WTC11 (cell line): ENCODE results near the gene NR3C1.

Experiments used
- CTCF ChIP-seq: fragments of 200-600 bp; IDR thresholded peaks from 2 replicates; pipeline ENCODE4 v1.8.0; 2022; ENCODE audit warnings: antibody characterized with exemption
- TEAD4 ChIP-seq: sonication (generic); formaldehyde crosslinking; IDR thresholded peaks from 2 replicates; pipeline ENCODE4 v1.8.0; 2022; ENCODE audit warnings: mild to moderate bottlenecking, missing genetic modification reagents
- USF2 ChIP-seq: sonication (generic); formaldehyde crosslinking; IDR thresholded peaks from 2 replicates; pipeline ENCODE4 v1.8.1; 2023; ENCODE audit warnings: mild to moderate bottlenecking, missing genetic modification reagents, moderate library complexity

- no peak for TF ChIP-seq CTCF
- no peak for TF ChIP-seq TEAD4 (CRISPR knock-in tag)
- no peak for TF ChIP-seq USF2 (CRISPR knock-in tag)
These were observed 94.8 kb downstream of the NR3C1 start for GRCh38 chr5:143308731-143309130.
